G401 (cell line): Measurements from ENCODE around the gene CD46. TPM values are rescaled to one million over a fixed set of nuclear protein-coding genes. Genes with fewer than 3 reads are reported as not detected.
"Not testable (repeated sequence)": the region's sequence is repeated elsewhere in the genome, so short reads cannot be mapped to it uniquely, and the experiment has no call there.

Experiments used
- DNase-seq: peaks from one replicate; pipeline ENCODE4 v3.0.0-alpha.2; 2015; ENCODE audit warnings: low spot score
- in situ Hi-C: cut with HindIII; loops from 2 replicates; pipeline ENCODE4 v1.10.0; 2016; ENCODE audit warnings: low sequenced_read_pairs, mixed read lengths
- total RNA-seq: library from RNA; depleted of rRNA; stranded (reverse); fragments of >200 nt; shearing (Covaris generic); gene quantifications from 2 replicates; pipeline ENCODE4 v1.2.3, GENCODE V29; 2014

The CD46 gene
- total RNA-seq, 1 experiment from 2014 or later: 54.9 TPM

- in situ Hi-C loops: no loop called here
- no peak for DNase-seq
Observed at GRCh38 chr1:207748737-207749528, 2.9 kb upstream of the CD46 start.

- DNase-seq: no peak
- in situ Hi-C loops: no loop called here
Observed at GRCh38 chr1:207750631-207751305, 1.1 kb upstream of the CD46 start.

- DNase-seq, in situ Hi-C loops: not testable (repeated sequence)
Observed at GRCh38 chr1:207751463-207751789, 428 bp upstream of the CD46 start.

- peak; percentile 30 for DNase-seq
- in situ Hi-C loops: no loop called here
Observed at GRCh38 chr1:207752456-207752998, 673 bp downstream of the CD46 start.

- in situ Hi-C loops: no loop called here
- DNase-seq: no peak
Observed at GRCh38 chr1:207753611-207754010, 1.8 kb downstream of the CD46 start.

GRCh38 chr1:207754011-207754410 is 2.2 kb downstream of the CD46 start:
- no peak for DNase-seq

GRCh38 chr1:207754974-207755700 is 3.3 kb downstream of the CD46 start:
- in situ Hi-C loops: no loop called here
- DNase-seq: no peak

More at GRCh38 chr1:207754011-207754410, 2.2 kb downstream of the CD46 start:
- in situ Hi-C loops: no loop called here

GRCh38 chr1:207755846-207756693 is 4.2 kb downstream of the CD46 start:
- in situ Hi-C loops: no loop called here
- no peak for DNase-seq

- in situ Hi-C loops: no loop called here
- no peak for DNase-seq
Observed at GRCh38 chr1:207762622-207763021, 10.8 kb downstream of the CD46 start.

- in situ Hi-C loops: no loop called here
- DNase-seq: no peak
Observed at GRCh38 chr1:207763091-207763490, 11.2 kb downstream of the CD46 start.

GRCh38 chr1:207763972-207764371 is 12.1 kb downstream of the CD46 start:
- in situ Hi-C loops: no loop called here

GRCh38 chr1:207766569-207766968 is 14.7 kb downstream of the CD46 start:
- DNase-seq: no peak
- in situ Hi-C loops: no loop called here

More at GRCh38 chr1:207763972-207764371, 12.1 kb downstream of the CD46 start:
- DNase-seq: no peak

GRCh38 chr1:207770514-207770913 is 18.7 kb downstream of the CD46 start:
- DNase-seq, in situ Hi-C loops: not testable (repeated sequence)

- in situ Hi-C loops: not testable (repeated sequence)
Observed at GRCh38 chr1:207776045-207776444, 24.2 kb downstream of the CD46 start.

GRCh38 chr1:207777412-207777811 is 25.6 kb downstream of the CD46 start:
- DNase-seq, in situ Hi-C loops: not testable (repeated sequence)

More at GRCh38 chr1:207776045-207776444, 24.2 kb downstream of the CD46 start:
- DNase-seq: not testable (repeated sequence)

GRCh38 chr1:207779008-207779407 is 27.2 kb downstream of the CD46 start:
- in situ Hi-C loops: no loop called here
- no peak for DNase-seq

GRCh38 chr1:207781312-207781711 is 29.5 kb downstream of the CD46 start:
- in situ Hi-C loops: no loop called here
- DNase-seq: no peak

GRCh38 chr1:207787776-207788175 is 35.9 kb downstream of the CD46 start:
- DNase-seq: no peak
- in situ Hi-C loops: no loop called here

GRCh38 chr1:207789386-207789785 is 37.5 kb downstream of the CD46 start:
- DNase-seq: no peak
- in situ Hi-C loops: no loop called here
